IMR-90 (cell line): ENCODE measurements around the gene OSBPL9.

Experiments
- BHLHE40 ChIP-seq: fragments of 150-350 bp; IDR thresholded peaks from 2 replicates; pipeline ENCODE4 v1.6.1; 2016; ENCODE audit warnings: mild to moderate bottlenecking, low read depth, low read length
- CEBPB ChIP-seq: IDR thresholded peaks from 2 replicates; pipeline ENCODE4 v1.6.1; 2012; ENCODE audit warnings: low read depth, low read length, improper control_type of control experiment
- CHD1 ChIP-seq: IDR thresholded peaks from 2 replicates; pipeline ENCODE4 v1.6.1; 2012; ENCODE audit warnings: low read depth, low read length, improper control_type of control experiment
- MAZ ChIP-seq: IDR thresholded peaks from 2 replicates; pipeline ENCODE4 v1.6.1; 2012; ENCODE audit warnings: low read depth, mild to moderate bottlenecking, low read length, improper control_type of control experiment, moderate library complexity, borderline replicate concordance
- MXI1 ChIP-seq: IDR thresholded peaks from 2 replicates; pipeline ENCODE4 v1.6.1; 2012; ENCODE audit warnings: low read depth, mild to moderate bottlenecking, low read length, moderate library complexity, borderline replicate concordance
- NFE2L2 ChIP-seq: fragments of 150-350 bp; IDR thresholded peaks from 2 replicates; pipeline ENCODE4 v1.6.1; 2016; ENCODE audit warnings: low read depth, mild to moderate bottlenecking, low read length
- POLR2A ChIP-seq: IDR thresholded peaks from 2 replicates; pipeline ENCODE4 v1.6.1; 2012; ENCODE audit warnings: mild to moderate bottlenecking, low read depth, low read length
- RAD21 ChIP-seq: IDR thresholded peaks from 2 replicates; pipeline ENCODE4 v1.6.1; 2012; ENCODE audit warnings: low read length, improper control_type of control experiment
- RCOR1 ChIP-seq: IDR thresholded peaks from 2 replicates; pipeline ENCODE4 v1.6.1; 2012; ENCODE audit warnings: mild to moderate bottlenecking, low read length, improper control_type of control experiment; ENCODE audit not compliant: insufficient replicate concordance
- RFX5 ChIP-seq: IDR thresholded peaks from 2 replicates; pipeline ENCODE4 v1.8.0; 2012; ENCODE audit warnings: low read depth, mild to moderate bottlenecking, low read length, moderate library complexity
- SMC3 ChIP-seq: fragments of 150-350 bp; IDR thresholded peaks from 2 replicates; pipeline ENCODE4 v1.6.1; 2016; ENCODE audit warnings: low read depth, mild to moderate bottlenecking, antibody characterized with exemption, low read length, moderate library complexity
- TF ChIP-seq, protein P1 (sequence below): conservative IDR thresholded peaks from 2 replicates; pipeline ENCODE4 v1.5.1; 2012; ENCODE audit warnings: mild to moderate bottlenecking, low read depth, low read length, improper control_type of control experiment
- TF ChIP-seq, protein P2 (sequence below): fragments of 150-350 bp; IDR thresholded peaks from 2 replicates; pipeline ENCODE4 v1.6.1; 2016; ENCODE audit warnings: low read depth, mild to moderate bottlenecking, low read length, moderate library complexity, borderline replicate concordance
- TF ChIP-seq, protein P3 (sequence below): fragments of 150-350 bp; IDR thresholded peaks from 2 replicates; pipeline ENCODE4 v1.6.1; 2017; ENCODE audit warnings: mild to moderate bottlenecking, antibody characterized with exemption, low read length, low read depth

DNA sequence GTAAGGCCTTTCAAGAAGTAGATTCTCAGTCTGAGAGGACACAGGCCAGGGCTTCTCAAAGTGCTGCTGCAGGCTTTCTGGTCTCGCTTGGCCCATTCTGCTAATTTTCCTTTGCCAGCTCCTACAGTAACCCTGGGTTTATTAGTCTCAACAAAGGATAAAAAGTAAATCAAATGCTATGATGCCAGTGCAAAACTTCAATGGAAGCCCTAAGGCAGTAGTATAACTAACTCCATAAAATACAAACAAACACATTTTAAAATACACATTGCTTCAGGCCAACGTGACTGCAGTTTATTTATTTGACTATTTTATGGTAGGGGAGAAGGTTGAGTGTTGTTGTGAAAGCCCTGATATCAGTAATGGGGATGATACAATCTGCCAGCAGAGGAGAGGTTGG, 172.0 kb downstream of the OSBPL9 start:
- TF ChIP-seq, protein P1, sequence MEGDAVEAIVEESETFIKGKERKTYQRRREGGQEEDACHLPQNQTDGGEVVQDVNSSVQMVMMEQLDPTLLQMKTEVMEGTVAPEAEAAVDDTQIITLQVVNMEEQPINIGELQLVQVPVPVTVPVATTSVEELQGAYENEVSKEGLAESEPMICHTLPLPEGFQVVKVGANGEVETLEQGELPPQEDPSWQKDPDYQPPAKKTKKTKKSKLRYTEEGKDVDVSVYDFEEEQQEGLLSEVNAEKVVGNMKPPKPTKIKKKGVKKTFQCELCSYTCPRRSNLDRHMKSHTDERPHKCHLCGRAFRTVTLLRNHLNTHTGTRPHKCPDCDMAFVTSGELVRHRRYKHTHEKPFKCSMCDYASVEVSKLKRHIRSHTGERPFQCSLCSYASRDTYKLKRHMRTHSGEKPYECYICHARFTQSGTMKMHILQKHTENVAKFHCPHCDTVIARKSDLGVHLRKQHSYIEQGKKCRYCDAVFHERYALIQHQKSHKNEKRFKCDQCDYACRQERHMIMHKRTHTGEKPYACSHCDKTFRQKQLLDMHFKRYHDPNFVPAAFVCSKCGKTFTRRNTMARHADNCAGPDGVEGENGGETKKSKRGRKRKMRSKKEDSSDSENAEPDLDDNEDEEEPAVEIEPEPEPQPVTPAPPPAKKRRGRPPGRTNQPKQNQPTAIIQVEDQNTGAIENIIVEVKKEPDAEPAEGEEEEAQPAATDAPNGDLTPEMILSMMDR, result no peak
- TF ChIP-seq RAD21 (no peak), RCOR1 (no peak), MXI1 (no peak), CHD1 (no peak), POLR2A (no peak), SMC3 (no peak), CEBPB (no peak), MAZ (no peak), BHLHE40 (no peak), NFE2L2 (no peak), RFX5 (no peak)
- TF ChIP-seq, protein P2, sequence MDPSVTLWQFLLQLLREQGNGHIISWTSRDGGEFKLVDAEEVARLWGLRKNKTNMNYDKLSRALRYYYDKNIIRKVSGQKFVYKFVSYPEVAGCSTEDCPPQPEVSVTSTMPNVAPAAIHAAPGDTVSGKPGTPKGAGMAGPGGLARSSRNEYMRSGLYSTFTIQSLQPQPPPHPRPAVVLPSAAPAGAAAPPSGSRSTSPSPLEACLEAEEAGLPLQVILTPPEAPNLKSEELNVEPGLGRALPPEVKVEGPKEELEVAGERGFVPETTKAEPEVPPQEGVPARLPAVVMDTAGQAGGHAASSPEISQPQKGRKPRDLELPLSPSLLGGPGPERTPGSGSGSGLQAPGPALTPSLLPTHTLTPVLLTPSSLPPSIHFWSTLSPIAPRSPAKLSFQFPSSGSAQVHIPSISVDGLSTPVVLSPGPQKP, result no peak
- TF ChIP-seq, protein P3, sequence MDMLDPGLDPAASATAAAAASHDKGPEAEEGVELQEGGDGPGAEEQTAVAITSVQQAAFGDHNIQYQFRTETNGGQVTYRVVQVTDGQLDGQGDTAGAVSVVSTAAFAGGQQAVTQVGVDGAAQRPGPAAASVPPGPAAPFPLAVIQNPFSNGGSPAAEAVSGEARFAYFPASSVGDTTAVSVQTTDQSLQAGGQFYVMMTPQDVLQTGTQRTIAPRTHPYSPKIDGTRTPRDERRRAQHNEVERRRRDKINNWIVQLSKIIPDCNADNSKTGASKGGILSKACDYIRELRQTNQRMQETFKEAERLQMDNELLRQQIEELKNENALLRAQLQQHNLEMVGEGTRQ, result no peak
